Activated CD8-positive, alpha-beta memory T cell treated with anti-CD3 and anti-CD28 coated beads for 48 hours (primary cell): ENCODE data around the gene AUTS2.
"Not testable (repeated sequence)": the region's sequence is repeated elsewhere in the genome, so short reads cannot be mapped to it uniquely, and the experiment has no call there.

Experiments
- DNase-seq, 3 experiments: peaks; one replicate each; pipeline ENCODE4 v3.0.0-alpha.2; 2020; ENCODE audit warnings: low read depth in 2 of 3, low spot score in 2 of 3

The AUTS2 gene

DNA sequence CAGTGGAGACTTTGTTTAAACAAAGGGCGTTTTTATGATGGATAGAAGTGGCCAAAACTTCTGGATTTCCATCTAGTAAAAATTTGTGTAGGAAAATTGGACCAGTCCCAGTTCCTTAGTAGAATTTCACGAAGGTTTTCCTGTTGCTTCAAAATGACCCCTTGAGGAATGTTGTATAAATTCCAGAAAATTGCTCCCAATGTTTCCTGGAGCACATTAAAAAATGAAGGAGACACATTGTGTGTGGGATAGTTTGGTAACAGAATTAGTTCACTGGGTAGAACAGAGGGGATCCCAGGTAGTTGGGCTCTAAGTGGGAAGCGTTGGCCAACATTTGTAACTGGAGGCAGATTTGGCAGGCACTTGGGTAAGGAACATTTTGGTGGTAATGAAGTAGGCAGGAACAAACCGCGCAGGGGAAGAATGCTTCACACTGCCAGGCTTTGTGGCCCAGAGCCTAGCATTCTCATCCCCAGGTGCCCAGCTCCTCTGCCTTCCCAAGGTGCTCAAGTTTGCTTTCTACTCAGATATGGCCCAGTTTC is 758.6 kb downstream of the AUTS2 start:
- DNase-seq: no peak

- no peak for DNase-seq
Observed at GRCh38 chr7:70360557-70360956, 762.3 kb downstream of the AUTS2 start.

- DNase-seq: no peak
Observed at GRCh38 chr7:70361821-70362220, 763.5 kb downstream of the AUTS2 start.

DNA sequence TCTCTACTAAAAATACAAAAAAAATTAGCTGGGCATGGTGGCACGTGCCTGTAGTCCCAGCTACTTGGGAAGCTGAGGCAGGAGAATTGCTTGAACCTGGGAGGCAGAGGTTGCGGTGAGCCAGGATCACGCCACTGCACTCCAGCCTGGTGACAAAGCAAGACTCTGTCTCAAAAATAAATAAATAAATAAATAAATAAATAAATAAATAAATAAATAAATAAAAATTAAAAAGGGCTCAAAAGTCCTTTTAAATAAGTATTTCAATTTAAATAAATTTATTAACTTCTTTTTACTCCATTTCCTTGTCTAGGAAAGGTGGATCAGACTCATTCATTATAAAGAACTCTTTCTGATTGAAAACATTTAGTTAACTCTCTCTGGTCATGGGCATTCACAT is 766.1 kb downstream of the AUTS2 start:
- DNase-seq: not testable (repeated sequence)

DNA sequence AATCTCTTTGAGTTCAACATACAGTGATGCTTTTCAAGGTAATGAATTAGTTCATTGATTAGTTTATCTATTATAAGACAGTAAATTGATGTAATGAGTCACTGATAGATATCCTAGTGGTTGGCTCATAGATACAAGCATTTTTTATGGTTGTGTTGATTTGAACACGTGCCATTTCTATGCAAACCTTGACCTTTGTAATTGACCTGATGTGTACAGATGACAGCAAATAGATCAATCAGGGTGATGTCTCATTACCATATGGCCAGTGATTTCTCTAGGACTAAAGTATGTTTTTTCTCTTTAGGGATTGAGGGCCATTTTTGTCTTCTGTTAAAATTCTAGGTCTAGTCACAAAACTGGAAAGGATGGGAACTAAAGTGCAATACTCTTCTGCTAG is 773.4 kb downstream of the AUTS2 start:
- no peak for DNase-seq

GRCh38 chr7:70372768-70373515 is 774.7 kb downstream of the AUTS2 start:
- no peak for DNase-seq

- DNase-seq: no peak
Observed at GRCh38 chr7:70374772-70375533, 776.7 kb downstream of the AUTS2 start.

- no peak for DNase-seq
Observed at GRCh38 chr7:70376561-70377031, 778.3 kb downstream of the AUTS2 start.

DNA sequence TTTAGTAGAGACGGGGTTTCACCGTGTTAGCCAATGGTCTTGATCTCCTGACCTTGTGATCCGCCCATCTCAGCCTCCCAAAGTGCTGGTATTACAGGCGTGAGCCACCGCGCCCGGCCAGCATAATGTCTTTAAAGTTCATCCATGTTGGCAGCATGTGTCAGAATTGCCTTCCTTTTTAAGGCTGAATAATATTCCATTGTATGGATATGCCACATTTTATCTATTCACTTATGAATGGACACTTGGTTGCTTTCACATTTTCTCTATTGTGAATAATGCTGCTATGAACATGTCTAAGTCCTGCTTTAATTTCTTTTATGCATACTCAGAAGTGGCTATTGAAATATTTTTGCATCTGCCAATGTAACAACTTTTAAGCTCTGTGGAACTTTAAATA is 779.7 kb downstream of the AUTS2 start:
- no peak for DNase-seq

DNA sequence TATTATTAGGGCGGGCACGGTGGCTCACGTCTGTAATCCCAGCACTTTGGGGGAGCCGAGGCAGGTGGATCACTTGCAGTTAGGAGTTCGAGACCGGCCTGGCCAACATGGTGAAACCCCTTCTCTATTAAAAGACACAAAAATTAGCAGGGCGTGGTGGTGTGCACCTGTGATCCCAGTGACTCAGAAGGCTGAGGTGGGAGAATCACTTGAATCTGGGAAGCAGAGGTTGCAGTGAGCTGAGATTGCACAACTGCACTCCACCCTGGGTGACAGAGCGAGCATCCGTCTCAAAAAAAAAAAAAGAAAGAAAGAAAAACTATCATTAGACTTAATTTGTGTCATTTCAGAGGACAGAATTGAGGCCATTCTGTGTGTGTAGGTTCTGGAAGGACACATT is 780.9 kb downstream of the AUTS2 start:
- no peak for DNase-seq

GRCh38 chr7:70380421-70381015 is 782.2 kb downstream of the AUTS2 start:
- no peak for DNase-seq

- no peak for DNase-seq
Observed at GRCh38 chr7:70383066-70383782, 784.9 kb downstream of the AUTS2 start.

- no peak for DNase-seq
Observed at GRCh38 chr7:70384024-70384423, 785.7 kb downstream of the AUTS2 start.

- DNase-seq: no peak
Observed at GRCh38 chr7:70384891-70385290, 786.6 kb downstream of the AUTS2 start.

- DNase-seq: no peak
Observed at GRCh38 chr7:70387217-70387616, 788.9 kb downstream of the AUTS2 start.

- DNase-seq: no peak
Observed at GRCh38 chr7:70389531-70390151, 791.4 kb downstream of the AUTS2 start.

- DNase-seq: no peak
Observed at GRCh38 chr7:70390251-70390650, 792.0 kb downstream of the AUTS2 start.

- no peak for DNase-seq
Observed at GRCh38 chr7:70392256-70392876, 794.1 kb downstream of the AUTS2 start.

DNA sequence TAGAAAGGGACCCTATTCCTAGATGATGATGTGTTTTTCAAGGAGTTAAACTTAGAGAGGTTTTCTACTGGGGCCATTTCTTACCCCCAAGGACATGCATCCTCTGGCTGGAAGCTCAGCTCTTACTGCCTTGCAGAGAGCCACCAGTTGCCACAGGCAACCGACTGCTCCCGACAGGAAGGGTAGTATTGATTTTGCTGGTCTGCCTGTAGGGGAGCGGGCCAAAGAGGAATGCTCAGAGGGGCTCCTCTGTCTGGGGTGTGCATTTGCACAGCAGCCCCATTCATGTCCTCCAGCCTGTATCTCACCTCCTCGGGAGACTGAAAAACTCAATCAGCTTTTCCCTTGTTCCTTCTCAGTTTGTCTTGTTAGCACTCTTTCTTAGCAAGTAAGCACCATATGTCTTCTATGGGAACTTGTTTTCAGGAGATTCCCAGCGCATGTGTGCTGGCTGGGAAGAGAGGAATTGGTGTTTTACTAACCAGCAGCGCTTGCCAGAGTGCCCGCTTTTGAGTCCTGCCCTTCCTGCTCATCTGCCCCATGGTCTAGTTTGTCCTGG is 794.7 kb downstream of the AUTS2 start:
- no peak for DNase-seq

GRCh38 chr7:70393956-70394355 is 795.7 kb downstream of the AUTS2 start:
- DNase-seq: no peak
